ENCODE measurements around the gene ECT2.
"Not testable (repeated sequence)": the region's sequence is repeated elsewhere in the genome, so short reads cannot be mapped to it uniquely, and the experiment has no call there.

Gene ECT2

GRCh38 chr3:172866726-172867350 lies 116.3 kb downstream of the ECT2 start:
- DNase-seq, result not testable (repeated sequence)

DNA sequence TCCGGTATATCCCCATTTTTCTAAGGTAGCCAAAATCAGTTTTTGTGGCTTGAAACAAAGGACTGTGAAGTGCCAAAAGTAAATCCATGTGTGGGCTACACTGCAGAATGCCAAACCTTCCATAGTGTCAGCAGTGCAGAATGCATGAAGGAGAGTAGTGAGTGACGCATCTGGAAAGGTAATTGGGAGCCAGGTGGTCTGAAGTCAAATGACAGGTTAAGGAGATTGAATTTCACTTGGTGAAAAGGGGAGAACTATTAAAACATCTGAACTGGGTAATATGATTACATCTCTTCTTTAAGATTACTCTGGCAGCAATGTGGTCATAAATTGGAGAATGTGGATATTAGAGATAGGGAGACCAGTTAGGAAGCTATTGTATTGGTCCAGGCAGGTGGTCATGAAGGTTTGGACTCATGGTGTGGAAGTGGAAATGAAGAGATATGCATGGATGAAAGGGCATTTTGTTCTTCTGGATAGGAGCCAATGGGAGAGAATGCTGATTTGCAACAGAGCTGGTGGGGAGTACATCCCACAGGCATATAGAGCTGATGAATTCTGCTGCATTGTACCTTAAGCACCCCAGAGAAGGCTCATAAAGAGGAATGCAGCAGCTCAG lies 118.2 kb downstream of the ECT2 start:
- no peak for DNase-seq

DNA sequence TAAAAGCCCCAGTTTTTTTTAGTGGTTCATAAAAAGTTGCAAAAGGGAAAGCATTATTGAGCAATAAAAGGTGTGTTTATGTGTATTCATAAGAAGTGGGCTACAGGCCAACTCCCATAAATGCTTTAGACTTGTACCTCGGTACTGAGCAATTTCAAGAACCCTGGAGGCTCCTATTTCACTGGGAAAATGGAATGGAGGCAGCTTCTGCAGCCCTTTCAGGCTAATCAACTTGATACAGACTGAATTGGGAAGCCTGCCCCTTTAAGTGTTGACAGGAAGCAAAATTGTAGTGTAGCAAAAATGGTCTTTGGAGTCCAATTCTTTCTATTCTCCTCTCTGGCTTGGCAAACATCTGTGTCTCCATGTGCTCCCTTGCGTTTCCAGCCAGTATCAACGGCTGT lies 118.8 kb downstream of the ECT2 start:
- DNase-seq, result no peak

DNA sequence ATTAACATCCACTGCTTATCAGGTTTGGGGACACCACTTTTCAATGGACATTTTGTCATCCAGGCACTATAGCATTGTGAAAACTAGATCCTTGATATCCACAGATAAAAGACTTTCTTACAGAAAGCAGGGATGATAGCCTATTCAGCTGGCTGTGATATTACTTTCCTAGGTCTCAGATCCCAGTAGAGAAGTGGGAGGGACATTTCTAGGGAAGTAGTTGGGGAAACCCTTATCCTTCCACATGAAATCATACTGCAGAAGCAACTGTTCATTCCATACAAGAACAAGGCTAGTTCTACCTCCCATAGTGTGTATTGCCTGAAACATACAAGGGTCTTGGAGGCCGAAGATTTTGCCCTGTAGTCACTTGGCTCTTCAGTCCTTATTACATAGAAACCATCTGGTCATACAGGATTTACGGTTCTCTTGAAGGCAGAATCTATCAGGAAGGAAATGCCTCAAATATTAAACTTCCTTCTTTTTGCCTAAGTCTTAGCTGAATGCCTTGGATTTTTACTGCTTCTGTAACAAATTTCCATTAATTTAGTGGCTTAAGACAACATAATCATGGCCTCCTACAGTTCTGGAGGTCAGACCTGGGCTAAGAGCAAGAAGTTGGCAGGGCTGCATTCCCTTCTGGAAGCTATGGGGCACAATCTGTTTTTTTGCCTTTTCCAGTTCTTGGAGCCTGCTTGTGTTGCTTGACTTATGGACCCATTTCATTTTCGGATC lies 119.4 kb downstream of the ECT2 start:
- DNase-seq, result no peak
